Parathyroid adenoma (tissue), 2 donors: Measurements from ENCODE around the gene PRICKLE2.

ENCODE experiments used
- H2AFZ ChIP-seq: fragments of 300-600 bp; sonication (generic); one replicate; pipeline ENCODE4 v1.7.0; 2017; ENCODE audit warnings: antibody characterized with exemption, mild to moderate bottlenecking
- H3K27ac ChIP-seq: fragments of 300-600 bp; sonication (generic); one replicate; pipeline ENCODE4 v1.7.0; 2017
- H3K27me3 ChIP-seq: fragments of 300-600 bp; sonication (generic); one replicate; pipeline ENCODE4 v1.7.0; 2017; ENCODE audit warnings: low read length; ENCODE audit not compliant: control insufficient read depth, insufficient read depth
- H3K36me3 ChIP-seq: fragments of 300-600 bp; sonication (generic); one replicate; pipeline ENCODE4 v1.7.0; 2017; ENCODE audit warnings: low read length; ENCODE audit not compliant: control insufficient read depth, insufficient read depth
- H3K4me1 ChIP-seq: fragments of 300-600 bp; sonication (generic); one replicate; pipeline ENCODE4 v1.7.0; 2017; ENCODE audit warnings: control low read depth
- H3K4me2 ChIP-seq: fragments of 300-600 bp; sonication (generic); one replicate; pipeline ENCODE4 v1.7.0; 2017; ENCODE audit warnings: low read length
- H3K4me3 ChIP-seq: fragments of 300-600 bp; sonication (generic); one replicate; pipeline ENCODE4 v1.7.0; 2017; ENCODE audit warnings: low read depth, low read length
- H3K79me2 ChIP-seq: fragments of 300-600 bp; sonication (generic); one replicate; pipeline ENCODE4 v1.7.0; 2017; ENCODE audit warnings: control low read depth
- H3K9ac ChIP-seq: fragments of 300-600 bp; sonication (generic); one replicate; pipeline ENCODE4 v1.7.0; 2017; ENCODE audit warnings: mild to moderate bottlenecking
- H3K9me3 ChIP-seq: fragments of 300-600 bp; sonication (generic); one replicate; pipeline ENCODE4 v1.7.0; 2017; ENCODE audit warnings: low read length; ENCODE audit not compliant: control insufficient read depth
- TF ChIP-seq, protein P1 (sequence below): fragments of 300-600 bp; sonication (generic); IDR thresholded peaks from one replicate; pipeline ENCODE4 v1.7.0; 2017; ENCODE audit warnings: antibody characterized with exemption, mild to moderate bottlenecking
- donor health status: primary hyperparathyroidism.

PRICKLE2 gene

DNA sequence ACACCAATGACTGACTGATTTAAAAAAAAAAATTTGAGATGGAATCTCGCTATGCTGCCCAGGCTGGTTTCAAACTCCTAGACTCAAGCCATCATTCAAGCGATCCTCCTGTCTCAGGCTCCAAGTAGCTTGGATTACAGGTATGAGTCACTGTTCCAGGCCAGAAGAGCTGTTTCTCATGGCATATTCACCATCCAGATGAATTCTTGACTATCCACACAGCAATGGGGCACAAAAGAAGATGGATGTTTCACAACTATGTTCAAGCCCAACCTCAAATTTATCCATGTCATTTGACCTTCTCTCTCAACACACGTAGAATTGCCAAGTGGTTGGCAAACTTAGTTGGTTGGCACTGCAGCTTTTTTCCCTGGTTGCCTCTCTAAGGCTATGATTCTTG, 40.6 kb downstream of the PRICKLE2 start:
- no peaks in the 10 kb centered on the region for H3K9me3 ChIP-seq
- no peak overlapping the region for H3K4me3 ChIP-seq
- TF ChIP-seq, protein P1, sequence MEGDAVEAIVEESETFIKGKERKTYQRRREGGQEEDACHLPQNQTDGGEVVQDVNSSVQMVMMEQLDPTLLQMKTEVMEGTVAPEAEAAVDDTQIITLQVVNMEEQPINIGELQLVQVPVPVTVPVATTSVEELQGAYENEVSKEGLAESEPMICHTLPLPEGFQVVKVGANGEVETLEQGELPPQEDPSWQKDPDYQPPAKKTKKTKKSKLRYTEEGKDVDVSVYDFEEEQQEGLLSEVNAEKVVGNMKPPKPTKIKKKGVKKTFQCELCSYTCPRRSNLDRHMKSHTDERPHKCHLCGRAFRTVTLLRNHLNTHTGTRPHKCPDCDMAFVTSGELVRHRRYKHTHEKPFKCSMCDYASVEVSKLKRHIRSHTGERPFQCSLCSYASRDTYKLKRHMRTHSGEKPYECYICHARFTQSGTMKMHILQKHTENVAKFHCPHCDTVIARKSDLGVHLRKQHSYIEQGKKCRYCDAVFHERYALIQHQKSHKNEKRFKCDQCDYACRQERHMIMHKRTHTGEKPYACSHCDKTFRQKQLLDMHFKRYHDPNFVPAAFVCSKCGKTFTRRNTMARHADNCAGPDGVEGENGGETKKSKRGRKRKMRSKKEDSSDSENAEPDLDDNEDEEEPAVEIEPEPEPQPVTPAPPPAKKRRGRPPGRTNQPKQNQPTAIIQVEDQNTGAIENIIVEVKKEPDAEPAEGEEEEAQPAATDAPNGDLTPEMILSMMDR, result no peak
- H3K36me3 ChIP-seq, result no peaks in the 10 kb centered on the region
- no peak overlapping the region for H3K4me2 ChIP-seq
- no peak overlapping the region for H3K27ac ChIP-seq
- H3K4me1 ChIP-seq, result peaks cover 12% of the 10 kb centered on the region
- H3K9ac ChIP-seq, result no peak overlapping the region
- H2AFZ ChIP-seq, result no peak overlapping the region
- no peaks in the 10 kb centered on the region for H3K27me3 ChIP-seq
- no peaks in the 10 kb centered on the region for H3K79me2 ChIP-seq

DNA sequence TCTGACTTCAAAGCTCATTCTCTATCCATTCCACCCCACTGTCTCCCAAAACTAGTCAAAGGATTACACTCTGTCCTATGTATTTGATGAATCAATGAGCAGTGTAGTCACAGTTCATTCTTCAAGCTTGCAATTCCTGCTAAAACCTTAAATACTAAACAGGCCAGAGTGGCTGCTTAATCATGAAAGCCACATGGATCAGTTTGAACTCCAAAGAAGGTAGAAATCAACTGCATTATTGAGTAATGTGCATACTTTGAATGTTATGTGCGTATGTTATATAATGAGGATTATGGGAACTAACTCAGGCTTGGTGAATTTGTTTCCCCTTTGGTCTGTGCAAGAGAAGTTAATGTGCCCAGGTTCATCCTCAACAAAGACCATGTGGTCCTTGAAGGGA, 45.4 kb downstream of the PRICKLE2 start:
- no peaks in the 10 kb centered on the region for H3K9me3 ChIP-seq
- H3K27ac ChIP-seq, result no peak overlapping the region
- H3K9ac ChIP-seq, result no peak overlapping the region
- H2AFZ ChIP-seq, result no peak overlapping the region
- no peaks in the 10 kb centered on the region for H3K27me3 ChIP-seq
- TF ChIP-seq, protein P1, result no peak
- no peak overlapping the region for H3K4me2 ChIP-seq
- H3K4me3 ChIP-seq, result no peak overlapping the region
- no peaks in the 10 kb centered on the region for H3K79me2 ChIP-seq
- no peaks in the 10 kb centered on the region for H3K36me3 ChIP-seq
- H3K4me1 ChIP-seq, result no peaks in the 10 kb centered on the region

DNA sequence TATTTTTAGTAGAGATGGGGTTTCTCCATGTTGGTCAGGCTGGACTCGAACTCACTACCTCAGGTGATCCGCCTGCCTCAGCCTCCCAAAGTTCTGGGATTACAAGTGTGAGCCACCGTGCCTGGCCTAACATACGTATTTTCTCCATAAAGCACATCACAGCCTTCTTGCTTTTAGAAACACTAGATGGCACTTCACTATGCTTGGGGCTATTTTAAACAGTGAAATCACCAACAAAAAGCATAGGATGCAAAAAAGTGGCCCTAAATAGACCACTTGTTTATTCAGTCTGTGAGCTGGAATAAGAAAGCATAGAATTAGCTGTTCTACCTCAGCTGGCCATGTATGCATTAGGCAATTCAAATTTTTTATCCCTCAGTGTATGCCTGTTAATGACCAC, 46.0 kb downstream of the PRICKLE2 start:
- TF ChIP-seq, protein P1, result no peak
- no peaks in the 10 kb centered on the region for H3K9me3 ChIP-seq

DNA sequence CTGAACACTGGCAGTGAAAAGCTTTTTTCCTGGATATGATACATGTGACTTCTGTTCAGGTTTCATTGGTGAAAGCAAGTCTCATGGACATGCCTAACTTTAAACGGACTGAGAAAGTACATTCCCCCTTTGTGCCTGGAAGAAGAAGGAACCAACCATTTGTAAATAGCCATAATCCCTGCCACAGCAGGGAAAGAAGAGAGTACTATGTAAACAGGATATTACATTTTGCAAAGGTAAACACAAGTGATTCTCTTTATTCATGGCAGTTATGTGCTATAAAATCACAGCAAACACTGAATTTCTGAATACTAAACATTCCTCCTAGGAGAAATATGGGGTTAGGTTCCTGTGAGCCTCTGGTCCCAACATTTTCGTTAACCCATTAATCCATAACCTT, 46.8 kb downstream of the PRICKLE2 start:
- H3K4me1 ChIP-seq, result no peaks in the 10 kb centered on the region
- H3K27me3 ChIP-seq, result no peaks in the 10 kb centered on the region
- no peak overlapping the region for H3K27ac ChIP-seq
- no peak overlapping the region for H3K4me3 ChIP-seq
- TF ChIP-seq, protein P1, result no peak
- H2AFZ ChIP-seq, result no peak overlapping the region
- no peak overlapping the region for H3K4me2 ChIP-seq
- H3K79me2 ChIP-seq, result no peaks in the 10 kb centered on the region
- no peaks in the 10 kb centered on the region for H3K9me3 ChIP-seq
- no peak overlapping the region for H3K9ac ChIP-seq
- no peaks in the 10 kb centered on the region for H3K36me3 ChIP-seq

More for the DNA sequence above, 46.0 kb downstream of the PRICKLE2 start:
- Histone ChIP-seq H2AFZ (no peak overlapping the region), H3K4me1 (no peaks in the 10 kb centered on the region), H3K27ac (no peak overlapping the region), H3K4me2 (no peak overlapping the region), H3K9ac (no peak overlapping the region), H3K27me3 (no peaks in the 10 kb centered on the region), H3K79me2 (no peaks in the 10 kb centered on the region), H3K36me3 (no peaks in the 10 kb centered on the region), H3K4me3 (no peak overlapping the region)

DNA sequence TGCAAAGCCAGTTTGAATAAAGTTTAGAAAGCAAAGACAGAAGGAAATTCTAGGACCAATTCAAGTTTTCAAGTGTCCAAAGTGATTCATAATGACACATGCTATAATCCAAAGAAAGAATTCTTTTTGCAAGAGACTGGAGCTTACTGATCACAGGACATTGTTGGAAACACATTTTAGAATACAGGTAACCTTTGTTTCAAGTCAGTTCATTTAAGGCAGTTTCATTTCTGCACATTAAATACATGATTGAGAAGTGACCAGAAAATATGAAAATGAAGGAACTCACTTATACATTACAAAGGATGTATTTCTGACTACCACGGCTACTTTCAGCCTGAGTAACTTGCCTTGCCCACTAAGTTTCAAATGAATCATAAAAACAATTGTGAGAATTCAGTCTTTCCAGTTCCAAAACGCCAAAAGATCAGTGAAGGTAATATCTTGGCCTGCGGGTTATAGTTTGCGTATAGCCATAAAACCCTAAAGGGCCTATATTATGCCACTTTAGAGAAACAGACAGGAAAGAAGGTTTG, 48.7 kb downstream of the PRICKLE2 start:
- Histone ChIP-seq H3K4me1 (no peaks in the 10 kb centered on the region), H3K27me3 (no peaks in the 10 kb centered on the region)
- TF ChIP-seq, protein P1, result no peak

More for the DNA sequence above, 48.7 kb downstream of the PRICKLE2 start:
- Histone ChIP-seq H3K9ac (no peak overlapping the region), H3K27ac (no peak overlapping the region), H2AFZ (no peak overlapping the region), H3K4me2 (no peak overlapping the region), H3K4me3 (no peak overlapping the region), H3K79me2 (no peaks in the 10 kb centered on the region), H3K36me3 (no peaks in the 10 kb centered on the region), H3K9me3 (no peaks in the 10 kb centered on the region)
